Astrocyte (in vitro differentiated cells and primary cell): ENCODE measurements around the gene HSPB1. TPM values are rescaled to one million over a fixed set of nuclear protein-coding genes. Genes with fewer than 3 reads are reported as not detected.
A peak's percentile ranks its signal among the peaks of the same experiment; 100 is the strongest.

Source experiments
- DNase-seq: peaks from one replicate; pipeline ENCODE4 v3.0.0-alpha.2; 2010; ENCODE audit warnings: low read depth
- FAIRE-seq: peaks from 2 replicates; lab custom pipeline; 2011; peaks lifted over from hg19 to GRCh38; lab: Jason Lieb, UNC
- H2AFZ ChIP-seq: 2 replicates; pipeline ENCODE4 v1.6.0; 2012; ENCODE audit warnings: low read depth, low read length, inconsistent platforms
- H3K27ac ChIP-seq: 2 replicates; pipeline ENCODE4 v1.5.1; 2011; ENCODE audit warnings: low read depth, low read length, inconsistent platforms
- H3K27me3 ChIP-seq: 2 replicates; pipeline ENCODE4 v1.6.0; 2011; ENCODE audit warnings: low read length, inconsistent platforms; ENCODE audit not compliant: insufficient read depth
- H3K36me3 ChIP-seq: 2 replicates; pipeline ENCODE4 v1.5.1; 2011; ENCODE audit warnings: low read length, inconsistent platforms; ENCODE audit not compliant: insufficient read depth
- H3K4me1 ChIP-seq: 2 replicates; pipeline ENCODE4 v1.5.1; 2011; ENCODE audit warnings: low read length, inconsistent platforms; ENCODE audit not compliant: insufficient read depth
- H3K4me2 ChIP-seq: 2 replicates; pipeline ENCODE4 v1.6.0; 2012; ENCODE audit warnings: low read length, inconsistent platforms
- H3K4me3 ChIP-seq: 2 replicates; pipeline ENCODE4 v1.5.1; 2011; ENCODE audit warnings: low read depth, mild to moderate bottlenecking, low read length, inconsistent platforms; ENCODE audit not compliant: insufficient read depth
- H3K79me2 ChIP-seq: 2 replicates; pipeline ENCODE4 v1.6.0; 2012; ENCODE audit warnings: mild to moderate bottlenecking, low read length, inconsistent platforms; ENCODE audit not compliant: insufficient read depth
- H3K9ac ChIP-seq: 2 replicates; pipeline ENCODE4 v1.6.0; 2012; ENCODE audit warnings: mild to moderate bottlenecking, low read length, inconsistent platforms
- H3K9me3 ChIP-seq: 2 replicates; pipeline ENCODE4 v1.5.1; 2012; ENCODE audit warnings: low read depth, mild to moderate bottlenecking, low read length, inconsistent platforms; ENCODE audit not compliant: insufficient read depth
- H4K20me1 ChIP-seq: 2 replicates; pipeline ENCODE4 v1.6.0; 2012; ENCODE audit warnings: low read length, inconsistent platforms; ENCODE audit not compliant: insufficient read depth
- H3K27ac Mint-ChIP-seq: one replicate; pipeline ENCODE4 v1.8.0; 2021; ENCODE audit warnings: mild to moderate bottlenecking, mixed read lengths; ENCODE audit not compliant: unreplicated experiment
- H3K27me3 Mint-ChIP-seq: one replicate; pipeline ENCODE4 v1.8.0; 2021; ENCODE audit warnings: low read depth, mixed read lengths; ENCODE audit not compliant: unreplicated experiment
- H3K36me3 Mint-ChIP-seq: one replicate; pipeline ENCODE4 v1.8.0; 2021; ENCODE audit warnings: low read depth, mixed read lengths; ENCODE audit not compliant: unreplicated experiment
- H3K4me1 Mint-ChIP-seq: one replicate; pipeline ENCODE4 v1.8.0; 2021; ENCODE audit warnings: low read depth, mixed read lengths; ENCODE audit not compliant: unreplicated experiment
- H3K4me3 Mint-ChIP-seq: one replicate; pipeline ENCODE4 v1.8.0; 2021; ENCODE audit warnings: mild to moderate bottlenecking, moderate library complexity, mixed read lengths; ENCODE audit not compliant: unreplicated experiment
- H3K9me3 Mint-ChIP-seq: one replicate; pipeline ENCODE4 v1.8.0; 2021; ENCODE audit warnings: mild to moderate bottlenecking, mixed read lengths; ENCODE audit not compliant: unreplicated experiment
- EZH2 ChIP-seq: IDR thresholded peaks from 2 replicates; pipeline ENCODE4 v1.6.1; 2012; ENCODE audit warnings: mild to moderate bottlenecking, low read length, inconsistent platforms; ENCODE audit not compliant: insufficient read depth
- total RNA-seq: library from RNA; stranded (reverse); gene quantifications from 2 replicates; pipeline ENCODE4 v1.2.1, GENCODE V29; 2021
- TF ChIP-seq, protein P1 (sequence below): IDR thresholded peaks from 2 replicates; pipeline ENCODE4 v1.5.1; 2011; ENCODE audit warnings: low read depth, mild to moderate bottlenecking, inconsistent platforms, low read length, moderate library complexity; ENCODE audit not compliant: insufficient read depth

Gene HSPB1
- total RNA-seq, 1 donor from 2014 or later, result 933 TPM

DNA sequence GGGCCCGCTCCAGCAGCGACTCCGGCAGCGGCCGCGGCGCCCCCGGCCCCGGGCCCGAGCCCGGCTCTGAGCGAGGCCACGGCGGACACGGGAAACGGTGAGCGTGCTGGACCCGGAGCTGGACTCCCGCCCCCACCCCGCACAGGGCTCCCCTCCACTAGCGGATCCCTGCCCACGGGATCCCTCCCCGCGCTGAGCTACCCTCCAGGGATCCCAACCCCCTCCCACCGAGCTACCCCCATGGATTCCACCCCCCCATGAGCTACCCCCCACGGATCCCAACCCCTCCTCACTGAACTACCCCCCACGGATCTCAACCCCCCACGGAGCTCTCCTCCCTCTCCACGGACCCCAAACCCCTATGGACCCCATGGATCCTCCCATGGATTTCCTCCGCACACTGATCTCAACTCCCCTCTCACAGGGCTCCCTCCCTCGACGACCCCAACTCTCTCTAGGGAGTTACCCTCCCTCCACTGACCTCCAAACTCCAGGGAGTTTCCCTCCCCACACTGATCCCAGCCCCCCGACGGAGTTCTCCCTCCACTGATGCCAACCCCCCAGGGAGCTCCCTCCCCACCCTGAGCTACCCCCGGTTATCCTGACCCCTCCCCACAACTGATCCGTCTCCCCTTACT lies 20.6 kb upstream of the HSPB1 start:
- no peak overlapping the region for H3K4me3 ChIP-seq
- Mint-ChIP-seq H3K9me3 (peaks cover 3% of the 10 kb centered on the region), H3K4me1 (peaks cover 1% of the 10 kb centered on the region), H3K27ac (no peak overlapping the region), H3K36me3 (peaks cover 1% of the 10 kb centered on the region), H3K27me3 (peaks cover 50% of the 10 kb centered on the region), H3K4me3 (peak overlapping the region; percentile 69)
- H3K9me3 ChIP-seq, result peaks cover 2% of the 10 kb centered on the region
- FAIRE-seq (no peak), DNase-seq (no peak)
- H4K20me1 ChIP-seq, result no peaks in the 10 kb centered on the region
- no peak overlapping the region for H2AFZ ChIP-seq
- TF ChIP-seq, protein P1, sequence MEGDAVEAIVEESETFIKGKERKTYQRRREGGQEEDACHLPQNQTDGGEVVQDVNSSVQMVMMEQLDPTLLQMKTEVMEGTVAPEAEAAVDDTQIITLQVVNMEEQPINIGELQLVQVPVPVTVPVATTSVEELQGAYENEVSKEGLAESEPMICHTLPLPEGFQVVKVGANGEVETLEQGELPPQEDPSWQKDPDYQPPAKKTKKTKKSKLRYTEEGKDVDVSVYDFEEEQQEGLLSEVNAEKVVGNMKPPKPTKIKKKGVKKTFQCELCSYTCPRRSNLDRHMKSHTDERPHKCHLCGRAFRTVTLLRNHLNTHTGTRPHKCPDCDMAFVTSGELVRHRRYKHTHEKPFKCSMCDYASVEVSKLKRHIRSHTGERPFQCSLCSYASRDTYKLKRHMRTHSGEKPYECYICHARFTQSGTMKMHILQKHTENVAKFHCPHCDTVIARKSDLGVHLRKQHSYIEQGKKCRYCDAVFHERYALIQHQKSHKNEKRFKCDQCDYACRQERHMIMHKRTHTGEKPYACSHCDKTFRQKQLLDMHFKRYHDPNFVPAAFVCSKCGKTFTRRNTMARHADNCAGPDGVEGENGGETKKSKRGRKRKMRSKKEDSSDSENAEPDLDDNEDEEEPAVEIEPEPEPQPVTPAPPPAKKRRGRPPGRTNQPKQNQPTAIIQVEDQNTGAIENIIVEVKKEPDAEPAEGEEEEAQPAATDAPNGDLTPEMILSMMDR, result no peak
- peak; percentile 70 for TF ChIP-seq EZH2
- H3K4me2 ChIP-seq, result peak overlapping the region; percentile 72
- no peaks in the 10 kb centered on the region for H3K4me1 ChIP-seq
- H3K36me3 ChIP-seq, result no peaks in the 10 kb centered on the region
- H3K27me3 ChIP-seq, result peaks cover 32% of the 10 kb centered on the region
- no peak overlapping the region for H3K9ac ChIP-seq
- H3K79me2 ChIP-seq, result no peaks in the 10 kb centered on the region
- no peak overlapping the region for H3K27ac ChIP-seq

DNA sequence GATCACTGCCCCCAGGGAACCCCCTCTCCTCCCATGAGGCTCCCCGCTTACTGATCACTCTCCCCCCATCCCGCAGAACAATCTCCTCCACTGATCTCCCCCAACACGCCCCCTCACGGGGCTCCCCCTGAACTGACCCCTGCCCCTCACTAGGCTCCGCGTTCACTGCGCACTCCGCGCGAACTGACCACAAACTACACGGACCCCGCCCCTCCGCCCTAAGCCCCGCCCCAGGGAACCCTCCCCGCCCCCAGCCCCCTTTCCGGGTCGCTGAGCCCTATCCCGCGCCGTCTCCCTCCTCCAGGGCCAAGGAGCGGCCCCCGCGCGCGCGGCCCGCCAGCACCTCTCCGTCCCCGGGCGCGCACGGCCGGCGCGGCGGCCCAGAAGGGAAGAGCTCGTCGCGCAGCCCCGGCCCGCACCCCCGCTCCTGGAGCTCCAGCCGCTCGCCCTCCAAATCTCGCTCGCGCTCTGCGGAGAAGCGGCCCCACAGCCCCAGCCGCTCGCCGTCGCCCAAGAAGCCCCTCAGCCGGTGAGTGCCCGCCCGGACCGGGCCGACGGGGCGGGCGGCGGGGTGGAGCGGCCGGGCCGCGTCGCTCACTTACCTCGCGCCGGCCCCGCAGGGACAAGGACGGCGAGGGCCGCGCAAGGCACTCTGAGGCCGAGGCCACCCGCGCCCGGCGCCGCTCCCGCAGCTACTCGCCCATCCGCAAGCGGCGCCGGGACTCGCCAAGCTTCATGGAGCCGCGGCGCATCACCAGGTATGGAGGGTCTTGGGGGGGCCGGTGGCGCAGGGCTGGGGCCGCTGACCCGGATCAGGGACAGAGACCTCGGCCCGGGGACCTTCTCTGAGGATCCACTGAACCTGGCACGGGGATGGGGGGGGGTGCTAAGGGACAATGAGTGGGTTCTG lies 19.9 kb upstream of the HSPB1 start:
- Mint-ChIP-seq H3K36me3 (peaks cover 1% of the 10 kb centered on the region), H3K27me3 (peaks cover 48% of the 10 kb centered on the region), H3K4me3 (peak overlapping the region; percentile 69), H3K27ac (no peak overlapping the region), H3K4me1 (peaks cover 1% of the 10 kb centered on the region), H3K9me3 (peaks cover 3% of the 10 kb centered on the region)
- FAIRE-seq (no peak), DNase-seq (no peak)
- no peaks in the 10 kb centered on the region for H3K36me3 ChIP-seq
- peaks cover 2% of the 10 kb centered on the region for H3K9me3 ChIP-seq
- peak overlapping the region; percentile 10 for H3K4me3 ChIP-seq
- TF ChIP-seq EZH2, result peak; percentile 71
- TF ChIP-seq, protein P1, result no peak
- H2AFZ ChIP-seq, result no peak overlapping the region
- no peak overlapping the region for H3K27ac ChIP-seq
- H3K9ac ChIP-seq, result no peak overlapping the region
- peak overlapping the region; percentile 72 for H3K4me2 ChIP-seq
- H3K27me3 ChIP-seq, result peaks cover 26% of the 10 kb centered on the region
- no peaks in the 10 kb centered on the region for H3K4me1 ChIP-seq
- no peaks in the 10 kb centered on the region for H4K20me1 ChIP-seq
- no peaks in the 10 kb centered on the region for H3K79me2 ChIP-seq
